Activated CD4-positive, alpha-beta T cell treated with anti-CD3 and anti-CD28 coated beads, Interleukin-2, amount 10 ng/mL, durations not matched to agents 24 days and 14 days (primary cell): ENCODE measurements around the gene IFIT5. TPM values are rescaled to one million over a fixed set of nuclear protein-coding genes. Genes with fewer than 3 reads are reported as not detected.

Experiments used
- DNase-seq: peaks from one replicate; pipeline ENCODE4 v3.0.0; 2022
- H3K27ac Mint-ChIP-seq: one replicate; pipeline ENCODE4 v1.8.0; 2022; ENCODE audit warnings: mild to moderate bottlenecking, mixed read lengths
- H3K27me3 Mint-ChIP-seq: one replicate; pipeline ENCODE4 v1.8.0; 2022; ENCODE audit warnings: mixed read lengths
- H3K36me3 Mint-ChIP-seq: one replicate; pipeline ENCODE4 v1.8.0; 2022; ENCODE audit warnings: low read depth, mild to moderate bottlenecking, mixed read lengths
- H3K4me1 Mint-ChIP-seq: one replicate; pipeline ENCODE4 v1.8.0; 2021; ENCODE audit warnings: mixed read lengths
- H3K4me3 Mint-ChIP-seq: one replicate; pipeline ENCODE4 v1.8.0; 2022; ENCODE audit warnings: mild to moderate bottlenecking, moderate library complexity, mixed read lengths
- H3K9me3 Mint-ChIP-seq: one replicate; pipeline ENCODE4 v1.8.0; 2021; ENCODE audit warnings: mixed read lengths
- intact Hi-C: fragments of 100-400 bp; cut with micrococcal nuclease; formaldehyde crosslinking; loops from one replicate; pipeline ENCODE4 v1.15.1; 2023
- total RNA-seq: library from RNA; stranded (reverse); gene quantifications from 2 replicates; pipeline ENCODE4 v1.2.3, GENCODE V29; 2022

The IFIT5 gene
- total RNA-seq, 1 donor from 2014 or later: 9.5 TPM

DNA sequence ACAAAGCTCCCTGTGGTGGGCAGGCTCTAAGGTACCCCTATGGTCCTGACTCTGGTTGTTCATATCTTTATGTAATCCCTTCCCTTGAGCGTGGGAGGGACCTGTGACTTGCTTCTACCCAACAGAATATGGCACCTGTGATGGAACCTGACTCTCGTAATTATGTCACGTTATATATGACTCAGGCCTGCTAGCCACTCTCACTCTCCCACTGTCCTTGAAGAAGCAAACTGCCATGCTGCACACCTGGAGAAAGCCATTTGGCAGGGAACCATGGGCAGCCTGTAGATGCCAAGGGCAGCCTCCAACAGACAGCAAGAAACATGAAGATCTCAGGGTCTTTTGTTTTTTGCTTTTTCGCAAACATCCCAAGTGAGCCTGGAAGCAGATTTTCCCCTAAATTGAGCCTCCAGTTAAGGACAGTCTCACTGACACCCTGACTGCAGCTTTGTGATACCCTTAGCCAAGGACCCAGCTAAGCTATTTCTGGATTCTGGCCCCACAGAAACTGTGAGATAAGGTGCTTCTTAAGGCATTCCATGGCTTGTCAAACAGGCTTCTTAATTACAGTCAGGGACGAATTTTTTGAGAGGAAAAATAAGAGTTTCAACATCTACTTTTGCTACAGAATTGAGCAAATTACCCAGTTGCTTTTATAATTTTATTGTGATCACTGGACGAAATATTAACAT, 49.6 kb downstream of the IFIT5 start:
- no peak overlapping the region for H3K4me3 Mint-ChIP-seq
- H3K36me3 Mint-ChIP-seq: no peaks in the 10 kb centered on the region
- no peak overlapping the region for H3K27ac Mint-ChIP-seq
- DNase-seq: no peak
- H3K27me3 Mint-ChIP-seq: peaks cover 28% of the 10 kb centered on the region
- H3K9me3 Mint-ChIP-seq: no peaks in the 10 kb centered on the region
- intact Hi-C loops: no loop called here
- H3K4me1 Mint-ChIP-seq: no peaks in the 10 kb centered on the region

DNA sequence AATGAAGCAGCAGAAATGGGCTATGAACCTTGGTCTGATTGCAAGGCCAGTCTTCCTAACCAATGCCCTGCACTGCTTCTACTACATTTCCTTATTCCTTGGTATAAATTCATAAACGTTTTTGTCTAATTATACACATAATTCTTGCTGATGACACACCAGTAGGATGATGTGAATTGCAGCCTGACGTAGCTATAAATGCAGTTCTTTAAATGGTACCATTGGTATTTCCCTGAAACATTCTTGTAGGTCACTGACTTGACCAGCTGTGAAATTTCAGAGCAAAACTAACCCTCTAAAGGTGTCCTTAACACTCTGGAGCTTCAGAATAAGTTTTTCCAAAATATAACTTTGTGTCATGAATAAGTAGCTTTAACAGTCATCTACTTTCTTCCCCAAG, 50.8 kb downstream of the IFIT5 start:
- Mint-ChIP-seq H3K36me3 (no peaks in the 10 kb centered on the region), H3K4me3 (no peak overlapping the region), H3K27me3 (peaks cover 24% of the 10 kb centered on the region), H3K4me1 (peaks cover 3% of the 10 kb centered on the region), H3K9me3 (no peaks in the 10 kb centered on the region), H3K27ac (no peak overlapping the region)
- intact Hi-C loops: no loop called here
- no peak for DNase-seq

DNA sequence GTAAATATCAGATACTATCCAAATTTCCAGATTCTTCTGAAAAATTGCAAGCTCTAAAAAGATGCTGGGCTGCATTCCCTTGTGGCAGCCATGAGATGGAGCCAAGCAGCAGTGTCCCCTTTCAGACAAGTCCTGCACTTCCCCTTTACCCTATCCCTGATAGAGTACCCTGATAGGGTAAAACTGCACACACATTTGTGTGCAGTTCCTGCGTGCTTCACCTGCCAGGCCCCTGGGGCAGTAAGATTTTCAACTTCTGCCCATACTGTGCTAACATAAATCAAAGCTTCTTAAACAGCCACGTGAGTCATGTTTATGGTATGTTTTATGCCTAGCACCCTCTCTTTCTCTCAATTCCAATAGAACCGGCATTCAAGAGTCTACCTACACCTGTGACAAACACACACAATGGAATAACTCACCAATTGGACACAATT, 52.2 kb downstream of the IFIT5 start:
- intact Hi-C loops: no loop called here
- DNase-seq: no peak
- Mint-ChIP-seq H3K27ac (no peak overlapping the region), H3K27me3 (peaks cover 24% of the 10 kb centered on the region), H3K9me3 (no peaks in the 10 kb centered on the region), H3K4me1 (peaks cover 10% of the 10 kb centered on the region), H3K4me3 (no peak overlapping the region), H3K36me3 (no peaks in the 10 kb centered on the region)

DNA sequence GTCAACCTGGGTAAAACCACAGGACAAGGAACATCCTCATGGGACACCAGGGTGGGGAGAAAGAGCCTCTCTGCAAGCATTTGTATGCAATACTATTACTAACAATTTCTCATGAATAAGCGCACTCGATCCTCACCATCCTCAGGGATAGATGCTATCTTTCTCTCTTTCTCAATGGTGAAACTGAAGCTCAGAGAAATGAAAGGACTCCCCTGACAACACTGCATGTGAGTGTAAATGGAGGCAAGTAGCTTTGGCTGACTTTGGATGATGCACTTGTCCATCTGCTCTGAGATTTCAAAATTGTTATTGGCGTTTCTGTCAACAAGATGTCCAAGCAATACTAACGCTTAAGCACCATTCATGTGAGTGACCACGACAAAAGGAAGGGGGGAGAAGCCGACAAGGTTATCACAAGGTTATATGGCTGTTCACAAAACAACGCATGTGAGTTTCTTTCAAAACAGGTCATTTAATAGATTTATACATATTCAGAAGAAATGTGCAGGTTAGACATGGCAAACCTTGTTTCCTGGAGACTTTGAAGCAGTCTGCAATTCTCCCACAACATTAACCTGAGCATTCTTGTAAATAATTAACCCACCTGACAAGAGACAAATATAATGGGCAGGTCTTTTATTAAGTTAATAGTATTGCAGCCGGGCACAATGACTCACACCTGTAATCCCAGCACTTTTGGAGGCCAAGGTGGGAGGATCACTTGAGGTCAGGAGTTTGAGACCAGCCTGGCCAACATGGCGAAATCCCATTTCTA, 54.0 kb downstream of the IFIT5 start:
- DNase-seq: no peak
- Mint-ChIP-seq H3K36me3 (no peaks in the 10 kb centered on the region), H3K4me1 (peaks cover 10% of the 10 kb centered on the region), H3K27me3 (peaks cover 17% of the 10 kb centered on the region), H3K27ac (no peak overlapping the region), H3K4me3 (no peak overlapping the region), H3K9me3 (no peaks in the 10 kb centered on the region)
- intact Hi-C loops: no loop called here

DNA sequence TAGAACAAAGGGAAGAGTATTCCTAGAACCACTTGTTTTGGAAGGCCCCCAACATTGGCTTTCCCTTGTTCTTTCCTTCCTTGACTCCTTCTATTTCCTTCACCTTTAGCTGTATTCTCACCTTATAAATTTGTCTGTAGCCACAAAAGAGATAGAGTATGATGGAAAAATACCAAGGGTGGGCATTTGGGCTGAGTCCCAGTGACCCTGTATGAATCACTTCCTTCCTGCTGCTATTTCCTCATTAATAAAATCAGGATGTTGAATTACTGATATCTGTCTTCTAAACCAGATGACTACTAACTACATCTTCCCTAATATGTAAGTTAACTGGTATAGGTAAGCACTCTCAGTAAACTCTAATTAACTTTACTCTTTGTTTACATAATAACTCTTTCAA, 55.1 kb downstream of the IFIT5 start:
- H3K4me1 Mint-ChIP-seq: peaks cover 10% of the 10 kb centered on the region
- H3K36me3 Mint-ChIP-seq: no peaks in the 10 kb centered on the region
- intact Hi-C loops: no loop called here
- H3K9me3 Mint-ChIP-seq: no peaks in the 10 kb centered on the region
- no peak overlapping the region for H3K4me3 Mint-ChIP-seq
- H3K27me3 Mint-ChIP-seq: peaks cover 20% of the 10 kb centered on the region
- no peak overlapping the region for H3K27ac Mint-ChIP-seq
- no peak for DNase-seq

Other genes starting within 250 kb of the IFIT5 start
- not detected in 2 replicates for gene CH25H, start 207.3 kb upstream of the IFIT5 start, total RNA-seq
- gene LIPA, start 162.8 kb upstream of the IFIT5 start, total RNA-seq: 7.6 and 9.1 TPM in 2 replicates
- gene IFIT2, start 112.5 kb upstream of the IFIT5 start, total RNA-seq: 0.40 and 0.54 TPM in 2 replicates
- 0.83 and 1.0 TPM in 2 replicates for gene IFIT3, start 86.6 kb upstream of the IFIT5 start, total RNA-seq
- not detected in 2 replicates for gene IFIT1B, start 36.5 kb upstream of the IFIT5 start, total RNA-seq
- gene IFIT1, start 21.9 kb upstream of the IFIT5 start, total RNA-seq: 0.58 and 1.0 TPM in 2 replicates
- gene SLC16A12, start 121.0 kb downstream of the IFIT5 start, total RNA-seq: not detected in 2 replicates
- gene PANK1, start 230.7 kb downstream of the IFIT5 start, total RNA-seq: 4.8 and 4.9 TPM in 2 replicates